Vagina (tissue), 2 donors: ENCODE results near the gene SPRYD4. TPM values are rescaled to one million over a fixed set of nuclear protein-coding genes. Genes with fewer than 3 reads are reported as not detected.

ENCODE experiments used
- DNase-seq, 2 donors: peaks; one replicate each; pipeline ENCODE4 v3.0.0-alpha.2; 2017; ENCODE audit errors: extremely low spot score in 2 of 2
- H3K27ac ChIP-seq: fragments of 200-600 bp; sonication (generic); one replicate; pipeline ENCODE4 v1.5.1; 2019
- H3K27me3 ChIP-seq: fragments of 200-600 bp; sonication (generic); one replicate; pipeline ENCODE4 v1.5.1; 2019
- H3K36me3 ChIP-seq, 2 donors: fragments of 200-600 bp; sonication (generic); one replicate each; pipeline ENCODE4 v1.5.1; 2017 to 2019
- H3K4me1 ChIP-seq: fragments of 200-600 bp; sonication (generic); one replicate; pipeline ENCODE4 v1.5.1; 2019
- H3K4me3 ChIP-seq, 2 donors: fragments of 200-600 bp; sonication (generic); 1 replicate in 1 of 2; 2 replicates in 1 of 2; pipeline ENCODE4 v1.5.1; 2016 to 2019
- H3K9me3 ChIP-seq: fragments of 200-600 bp; sonication (generic); one replicate; pipeline ENCODE4 v1.5.1; 2019
- CTCF ChIP-seq, 3 experiments: fragments of 450-650 bp in 2 of 3; fragments of 200-600 bp in 1 of 3; sonication (generic) in 1 of 3; IDR thresholded peaks; one replicate each; pipeline ENCODE4 v1.5.1; 2017 to 2019; ENCODE audit warnings: antibody characterized with exemption in 3 of 3, mild to moderate bottlenecking in 2 of 3, moderate library complexity in 2 of 3
- POLR2A ChIP-seq, 2 donors: fragments of 450-650 bp; IDR thresholded peaks; one replicate each; pipeline ENCODE4 v1.6.1; 2017; ENCODE audit warnings: antibody characterized with exemption in 2 of 2, mild to moderate bottlenecking in 2 of 2, moderate library complexity in 2 of 2
- POLR2AphosphoS5 ChIP-seq, 2 donors: sonication (generic); formaldehyde crosslinking; IDR thresholded peaks; one replicate each; pipeline ENCODE4 v1.9.0; 2017; ENCODE audit warnings: antibody characterized with exemption in 2 of 2, mild to moderate bottlenecking in 2 of 2, low read depth in 1 of 2; ENCODE audit not compliant: insufficient read depth in 1 of 2
- intact Hi-C: fragments of 100-400 bp; cut with DNase I; formaldehyde crosslinking; loops from one replicate; pipeline ENCODE4 v1.15.1; 2023
- total RNA-seq: library from RNA; depleted of rRNA; stranded (reverse); fragments of >200 nt; gene quantifications from one replicate; pipeline ENCODE4 v1.2.3, GENCODE V29; 2016

Gene SPRYD4
- total RNA-seq, 1 donor from 2014 or later = 1.7 TPM

GRCh38 chr12:56520506-56520905 lies 52.1 kb downstream of the SPRYD4 start:
- no peak for DNase-seq
- H3K4me3 ChIP-seq = peak overlapping the region; percentile 34 to 54
- H3K9me3 ChIP-seq = no peaks in the 10 kb centered on the region
- H3K27me3 ChIP-seq = no peaks in the 10 kb centered on the region
- H3K27ac ChIP-seq = peak overlapping the region; percentile 91
- intact Hi-C loops = no loop called here
- H3K4me1 ChIP-seq = peaks cover 45% of the 10 kb centered on the region
- no peak for TF ChIP-seq POLR2A (IDR thresholded peaks at IDR 0.05)
- TF ChIP-seq CTCF (IDR thresholded peaks at IDR 0.05) = no peak
- no peak for TF ChIP-seq POLR2AphosphoS5 (IDR thresholded peaks at IDR 0.05; ENCODE audit: insufficient read depth in 1 of 2, low read depth in 1 of 2)
- H3K36me3 ChIP-seq = no peaks in the 10 kb centered on the region

- Histone ChIP-seq H3K27ac (peak overlapping the region; percentile 91), H3K4me1 (peaks cover 52% of the 10 kb centered on the region), H3K9me3 (no peaks in the 10 kb centered on the region), H3K27me3 (no peaks in the 10 kb centered on the region), H3K36me3 (no peaks in the 10 kb centered on the region), H3K4me3 (peak overlapping the region; percentile 34 to 54)
- intact Hi-C loops = no loop called here
- TF ChIP-seq POLR2AphosphoS5 (IDR thresholded peaks at IDR 0.05; ENCODE audit: insufficient read depth in 1 of 2, low read depth in 1 of 2) (no peak), POLR2A (IDR thresholded peaks at IDR 0.05) (no peak)
- no peak for DNase-seq
Observed at GRCh38 chr12:56521209-56521589, 52.8 kb downstream of the SPRYD4 start.

- intact Hi-C loops = no loop called here
- Histone ChIP-seq H3K4me1 (peaks cover 57% of the 10 kb centered on the region), H3K4me3 (peak within 1 kb of the TSS; percentile 34 to 54), H3K9me3 (no peaks in the 10 kb centered on the region), H3K27me3 (no peaks in the 10 kb centered on the region), H3K27ac (peak within 1 kb of the TSS; percentile 91), H3K36me3 (no peaks in the 10 kb centered on the region)
- no peak for TF ChIP-seq CTCF (IDR thresholded peaks at IDR 0.05)
- TF ChIP-seq POLR2AphosphoS5 (IDR thresholded peaks at IDR 0.05; ENCODE audit: insufficient read depth in 1 of 2, low read depth in 1 of 2) = peak in 1 of 2 donors; percentile 88
- TF ChIP-seq POLR2A (IDR thresholded peaks at IDR 0.05) = peak in 1 of 2 donors; percentile 9
- no peak for DNase-seq
Observed at GRCh38 chr12:56521590-56522371, 53.4 kb downstream of the SPRYD4 start, which contains the start of gene RBMS2. Gene RBMS2, plus strand, starts transcription at chr12:56521820. Its CDS starts 204 bp downstream, at chr12:56522024.

GRCh38 chr12:56522411-56523193 lies 54.2 kb downstream of the SPRYD4 start:
- Histone ChIP-seq H3K4me3 (peak overlapping the region; percentile 34 to 54), H3K9me3 (no peaks in the 10 kb centered on the region), H3K27me3 (no peaks in the 10 kb centered on the region), H3K27ac (peak overlapping the region; percentile 91), H3K36me3 (no peaks in the 10 kb centered on the region), H3K4me1 (peaks cover 66% of the 10 kb centered on the region)
- intact Hi-C loops = no loop called here
- no peak for TF ChIP-seq POLR2AphosphoS5 (IDR thresholded peaks at IDR 0.05; ENCODE audit: insufficient read depth in 1 of 2, low read depth in 1 of 2)
- TF ChIP-seq CTCF (IDR thresholded peaks at IDR 0.05) = no peak
- no peak for TF ChIP-seq POLR2A (IDR thresholded peaks at IDR 0.05)
- DNase-seq = no peak

GRCh38 chr12:56528846-56529245 lies 60.5 kb downstream of the SPRYD4 start:
- no peak overlapping the region for H3K4me3 ChIP-seq
- no peak for TF ChIP-seq CTCF (IDR thresholded peaks at IDR 0.05)
- TF ChIP-seq POLR2A (IDR thresholded peaks at IDR 0.05) = no peak
- no peak for TF ChIP-seq POLR2AphosphoS5 (IDR thresholded peaks at IDR 0.05; ENCODE audit: insufficient read depth in 1 of 2, low read depth in 1 of 2)
- H3K27me3 ChIP-seq = no peaks in the 10 kb centered on the region
- DNase-seq = no peak
- H3K9me3 ChIP-seq = no peaks in the 10 kb centered on the region
- intact Hi-C loops = no loop called here
- H3K27ac ChIP-seq = no peak overlapping the region
- H3K36me3 ChIP-seq = no peaks in the 10 kb centered on the region
- H3K4me1 ChIP-seq = peaks cover 67% of the 10 kb centered on the region
